DND-41 (cell line): ENCODE results near the gene IGF2.

Experiments
- ATAC-seq: fragments of 200-7000 bp; cut with Tn5 transposase; 3 replicates; pipeline ENCODE4 v1.9.1; 2021; ENCODE audit warnings: low read depth; ENCODE audit not compliant: insufficient read depth
- DNase-seq: peaks from one replicate; pipeline ENCODE4 v3.0.0-alpha.2; 2020
- H2AFZ ChIP-seq: 2 replicates; pipeline ENCODE4 v1.6.0; 2012; ENCODE audit warnings: low read depth, low read length
- H3K27ac ChIP-seq: 2 replicates; pipeline ENCODE4 v1.5.1; 2012; ENCODE audit warnings: low read length, inconsistent platforms
- H3K27me3 ChIP-seq: fragments of 200-600 bp; sonication (generic); 2 replicates; pipeline ENCODE4 v1.6.0; 2012; ENCODE audit warnings: low read length, mild to moderate bottlenecking, inconsistent platforms; ENCODE audit not compliant: insufficient read depth, poor library complexity
- H3K36me3 ChIP-seq: 2 replicates; pipeline ENCODE4 v1.5.1; 2012; ENCODE audit warnings: low read length, inconsistent platforms; ENCODE audit not compliant: insufficient read depth
- H3K4me1 ChIP-seq: 2 replicates; pipeline ENCODE4 v1.5.1; 2012; ENCODE audit warnings: mild to moderate bottlenecking, low read length; ENCODE audit not compliant: insufficient read depth
- H3K4me2 ChIP-seq: 2 replicates; pipeline ENCODE4 v1.6.0; 2012; ENCODE audit warnings: mild to moderate bottlenecking, moderate library complexity, low read length, inconsistent platforms; ENCODE audit not compliant: insufficient read depth
- H3K4me3 ChIP-seq, 2 experiments: fragments of 200-600 bp in 1 of 2; shearing (Covaris generic) in 1 of 2; 2 replicates each; pipeline ENCODE4 v1.5.1; 2012 to 2016; ENCODE audit warnings: inconsistent platforms in 2 of 2, low read length in 2 of 2, mild to moderate bottlenecking in 2 of 2, low read depth in 1 of 2, moderate library complexity in 1 of 2
- H3K79me2 ChIP-seq: 2 replicates; pipeline ENCODE4 v1.6.0; 2012; ENCODE audit warnings: low read length, inconsistent platforms; ENCODE audit not compliant: insufficient read depth
- H3K9ac ChIP-seq: 2 replicates; pipeline ENCODE4 v1.6.0; 2012; ENCODE audit warnings: low read depth, mild to moderate bottlenecking, inconsistent platforms, low read length, moderate library complexity
- H3K9me3 ChIP-seq: 2 replicates; pipeline ENCODE4 v1.5.1; 2012; ENCODE audit warnings: low read length, moderate library complexity, mild to moderate bottlenecking, inconsistent platforms; ENCODE audit not compliant: insufficient read depth, severe bottlenecking
- H4K20me1 ChIP-seq: 2 replicates; pipeline ENCODE4 v1.6.0; 2012; ENCODE audit warnings: low read length; ENCODE audit not compliant: insufficient read depth
- CTCF ChIP-seq: IDR thresholded peaks from 2 replicates; pipeline ENCODE4 v1.5.1; 2012; ENCODE audit warnings: borderline replicate concordance, low read length, moderate library complexity, mild to moderate bottlenecking; ENCODE audit not compliant: poor library complexity, severe bottlenecking; ENCODE audit errors: extremely low read depth
- EZH2 ChIP-seq: IDR thresholded peaks from 3 replicates; pipeline ENCODE4 v1.6.1; 2012; ENCODE audit warnings: borderline replicate concordance, low read depth, mild to moderate bottlenecking, moderate library complexity, low read length, inconsistent platforms; ENCODE audit not compliant: severe bottlenecking

IGF2 gene

GRCh38 chr11:2129308-2129698 lies 9.9 kb downstream of the IGF2 start:
- no peaks in the 10 kb centered on the region; the same call in 1 of the 2 replicates for H4K20me1 ChIP-seq
- H3K36me3 ChIP-seq, result no peaks in the 10 kb centered on the region
- DNase-seq (no peak), ATAC-seq (no peak)
- H2AFZ ChIP-seq, result no peak overlapping the region
- no peak overlapping the region for H3K9ac ChIP-seq
- TF ChIP-seq CTCF (no peak), EZH2 (no peak)
- H3K27ac ChIP-seq, result no peak overlapping the region
- H3K4me3 ChIP-seq, result no peak overlapping the region
- no peak overlapping the region for H3K4me2 ChIP-seq
- H3K79me2 ChIP-seq, result no peaks in the 10 kb centered on the region
- no peaks in the 10 kb centered on the region for H3K4me1 ChIP-seq
- H3K27me3 ChIP-seq, result peaks cover 6% of the 10 kb centered on the region
- no peaks in the 10 kb centered on the region for H3K9me3 ChIP-seq

DNA sequence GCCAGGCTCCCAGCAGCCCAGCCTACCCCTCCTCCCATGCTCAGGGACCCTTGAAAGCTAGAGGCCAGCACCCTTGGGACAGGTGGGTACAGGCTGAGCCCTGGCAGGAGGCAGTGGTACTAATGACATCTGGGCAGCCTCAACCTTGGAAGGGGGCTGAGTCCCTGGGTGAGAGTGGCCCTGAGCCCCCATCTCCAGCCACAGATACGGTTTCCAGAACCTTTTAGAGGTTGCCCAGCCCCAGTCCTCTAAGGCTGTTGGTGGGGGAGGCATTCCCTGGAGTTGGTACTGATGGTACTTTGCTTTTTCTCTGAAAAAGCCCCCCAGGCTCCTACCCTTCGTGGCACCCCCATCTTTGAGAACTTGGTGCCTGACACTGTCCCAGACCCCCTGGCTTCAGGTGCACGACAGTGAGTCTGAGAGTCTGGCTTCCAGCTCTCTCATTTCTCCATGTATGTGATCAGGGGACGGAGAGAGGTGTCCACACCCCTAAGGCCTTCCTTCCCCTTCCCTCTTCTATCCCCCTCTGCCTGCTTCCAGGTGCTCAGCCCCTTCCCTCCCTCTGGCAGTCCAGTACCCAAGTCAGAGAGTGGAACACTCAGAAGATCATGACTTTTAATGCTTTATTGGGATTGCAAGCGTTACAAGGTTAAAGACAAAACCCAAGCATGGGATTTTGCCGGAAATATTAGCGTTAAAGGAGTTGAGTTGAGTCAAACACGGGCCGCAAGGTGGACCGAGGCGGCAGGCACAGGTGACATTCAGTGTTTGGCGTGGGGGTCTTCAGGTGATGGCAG lies 10.5 kb downstream of the IGF2 start:
- H3K9ac ChIP-seq, result no peak overlapping the region
- H3K79me2 ChIP-seq, result no peaks in the 10 kb centered on the region
- no peaks in the 10 kb centered on the region; the same call in 1 of the 2 replicates for H4K20me1 ChIP-seq
- no peaks in the 10 kb centered on the region for H3K9me3 ChIP-seq
- H2AFZ ChIP-seq, result no peak overlapping the region
- no peak overlapping the region for H3K4me3 ChIP-seq
- TF ChIP-seq EZH2 (no peak), CTCF (no peak)
- H3K27me3 ChIP-seq, result peaks cover 3% of the 10 kb centered on the region
- H3K27ac ChIP-seq, result no peak overlapping the region
- no peaks in the 10 kb centered on the region for H3K4me1 ChIP-seq
- H3K4me2 ChIP-seq, result no peak overlapping the region
- H3K36me3 ChIP-seq, result no peaks in the 10 kb centered on the region
- DNase-seq (no peak), ATAC-seq (no peak)

DNA sequence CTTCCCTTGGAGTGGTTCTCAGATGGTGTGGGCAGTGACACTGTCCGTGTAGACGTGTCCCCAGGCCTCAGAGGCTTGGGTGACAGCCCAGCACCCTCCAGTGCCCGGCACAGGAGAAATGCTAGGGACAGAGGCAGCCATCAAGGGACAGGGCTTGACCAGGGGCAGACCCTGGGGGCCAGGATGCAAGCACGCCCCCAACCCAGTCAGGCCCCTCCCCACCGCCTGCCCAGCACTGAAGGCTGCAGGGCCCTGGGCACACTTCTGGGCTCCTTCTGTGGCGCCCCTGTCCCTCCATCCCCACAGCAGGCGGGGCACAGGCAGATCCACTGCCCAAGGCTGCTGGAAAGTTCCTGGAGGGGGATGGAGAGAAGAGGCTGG lies 11.1 kb downstream of the IGF2 start:
- H3K79me2 ChIP-seq, result no peaks in the 10 kb centered on the region
- no peak overlapping the region for H3K4me2 ChIP-seq
- no peaks in the 10 kb centered on the region for H3K36me3 ChIP-seq
- H4K20me1 ChIP-seq, result no peaks in the 10 kb centered on the region; the same call in 1 of the 2 replicates
- no peak overlapping the region for H2AFZ ChIP-seq
- TF ChIP-seq EZH2 (no peak), CTCF (no peak)
- H3K27me3 ChIP-seq, result no peaks in the 10 kb centered on the region
- ATAC-seq (no peak), DNase-seq (no peak)
- H3K4me1 ChIP-seq, result no peaks in the 10 kb centered on the region
- H3K4me3 ChIP-seq, result no peak overlapping the region
- H3K27ac ChIP-seq, result no peak overlapping the region
- H3K9me3 ChIP-seq, result no peaks in the 10 kb centered on the region
- H3K9ac ChIP-seq, result no peak overlapping the region
